ENCODE data around the gene MTRR.

MTRR gene

GRCh38 chr5:7857926-7858632 lies 10.9 kb upstream of the MTRR start:
- DNase-seq: no peak

GRCh38 chr5:7866196-7866595 lies 2.8 kb upstream of the MTRR start:
- no peak for DNase-seq

GRCh38 chr5:7867260-7867659 lies 1.7 kb upstream of the MTRR start:
- no peak for DNase-seq

- DNase-seq: no peak
Measured at GRCh38 chr5:7868427-7868772, 548 bp upstream of the MTRR start.

GRCh38 chr5:7869474-7870136 lies 657 bp downstream of the MTRR start:
- no peak for DNase-seq

GRCh38 chr5:7871653-7872052 lies 2.7 kb downstream of the MTRR start:
- DNase-seq: no peak

GRCh38 chr5:7872517-7873130 lies 3.7 kb downstream of the MTRR start:
- DNase-seq: no peak

GRCh38 chr5:7873216-7873615 lies 4.3 kb downstream of the MTRR start:
- DNase-seq: no peak

GRCh38 chr5:7874639-7875038 lies 5.7 kb downstream of the MTRR start:
- no peak for DNase-seq

- DNase-seq: no peak
Measured at GRCh38 chr5:7875151-7875550, 6.2 kb downstream of the MTRR start.

- no peak for DNase-seq
Measured at GRCh38 chr5:7876867-7877266, 7.9 kb downstream of the MTRR start.

GRCh38 chr5:7877851-7878250 lies 8.9 kb downstream of the MTRR start:
- DNase-seq: no peak

- DNase-seq: no peak
Measured at GRCh38 chr5:7878381-7878873, 9.5 kb downstream of the MTRR start.

GRCh38 chr5:7881091-7881490 lies 12.1 kb downstream of the MTRR start:
- DNase-seq: no peak

GRCh38 chr5:7881816-7882215 lies 12.9 kb downstream of the MTRR start:
- no peak for DNase-seq

GRCh38 chr5:7882926-7883325 lies 14.0 kb downstream of the MTRR start:
- peak in 1 of 2 experiments; percentile 30 for DNase-seq

- peak; percentile 76 to 78 for DNase-seq
Measured at GRCh38 chr5:7884491-7885267, 15.7 kb downstream of the MTRR start.

- DNase-seq: peak; percentile 29 to 74
Measured at GRCh38 chr5:7886849-7887475, 18.0 kb downstream of the MTRR start.

- no peak for DNase-seq
Measured at GRCh38 chr5:7888901-7889300, 20.0 kb downstream of the MTRR start.

GRCh38 chr5:7894439-7894838 lies 25.5 kb downstream of the MTRR start:
- no peak for DNase-seq

- no peak for DNase-seq
Measured at GRCh38 chr5:7894860-7895259, 25.9 kb downstream of the MTRR start.

- DNase-seq: no peak
Measured at GRCh38 chr5:7897014-7897600, 28.2 kb downstream of the MTRR start.

- DNase-seq: no peak
Measured at GRCh38 chr5:7902201-7902600, 33.3 kb downstream of the MTRR start.

Measured in NCI-H187 (cell line).